Vagina (tissue), 2 donors: ENCODE results near the gene TNRC6B. TPM values are rescaled to one million over a fixed set of nuclear protein-coding genes. Genes with fewer than 3 reads are reported as not detected.

ENCODE experiments used
- DNase-seq, 2 donors: peaks; one replicate each; pipeline ENCODE4 v3.0.0-alpha.2; 2017; ENCODE audit errors: extremely low spot score in 2 of 2
- H3K27ac ChIP-seq: fragments of 200-600 bp; sonication (generic); one replicate; pipeline ENCODE4 v1.5.1; 2019
- H3K27me3 ChIP-seq: fragments of 200-600 bp; sonication (generic); one replicate; pipeline ENCODE4 v1.5.1; 2019
- H3K36me3 ChIP-seq, 2 donors: fragments of 200-600 bp; sonication (generic); one replicate each; pipeline ENCODE4 v1.5.1; 2017 to 2019
- H3K4me1 ChIP-seq: fragments of 200-600 bp; sonication (generic); one replicate; pipeline ENCODE4 v1.5.1; 2019
- H3K4me3 ChIP-seq, 2 donors: fragments of 200-600 bp; sonication (generic); 1 replicate in 1 of 2; 2 replicates in 1 of 2; pipeline ENCODE4 v1.5.1; 2016 to 2019
- H3K9me3 ChIP-seq: fragments of 200-600 bp; sonication (generic); one replicate; pipeline ENCODE4 v1.5.1; 2019
- CTCF ChIP-seq, 3 experiments: fragments of 450-650 bp in 2 of 3; fragments of 200-600 bp in 1 of 3; sonication (generic) in 1 of 3; IDR thresholded peaks; one replicate each; pipeline ENCODE4 v1.5.1; 2017 to 2019; ENCODE audit warnings: antibody characterized with exemption in 3 of 3, mild to moderate bottlenecking in 2 of 3, moderate library complexity in 2 of 3
- POLR2A ChIP-seq, 2 donors: fragments of 450-650 bp; IDR thresholded peaks; one replicate each; pipeline ENCODE4 v1.6.1; 2017; ENCODE audit warnings: antibody characterized with exemption in 2 of 2, mild to moderate bottlenecking in 2 of 2, moderate library complexity in 2 of 2
- POLR2AphosphoS5 ChIP-seq, 2 donors: sonication (generic); formaldehyde crosslinking; IDR thresholded peaks; one replicate each; pipeline ENCODE4 v1.9.0; 2017; ENCODE audit warnings: antibody characterized with exemption in 2 of 2, mild to moderate bottlenecking in 2 of 2, low read depth in 1 of 2; ENCODE audit not compliant: insufficient read depth in 1 of 2
- intact Hi-C: fragments of 100-400 bp; cut with DNase I; formaldehyde crosslinking; loops from one replicate; pipeline ENCODE4 v1.15.1; 2023
- total RNA-seq: library from RNA; depleted of rRNA; stranded (reverse); fragments of >200 nt; gene quantifications from one replicate; pipeline ENCODE4 v1.2.3, GENCODE V29; 2016

The TNRC6B gene
- total RNA-seq, 1 donor from 2014 or later: 32.7 TPM

GRCh38 chr22:40213478-40213877, 35.8 kb downstream of the TNRC6B start:
- Histone ChIP-seq H3K4me3 (no peak overlapping the region), H3K27ac (no peak overlapping the region), H3K36me3 (no peaks in the 10 kb centered on the region), H3K9me3 (no peaks in the 10 kb centered on the region), H3K4me1 (peaks cover 70% of the 10 kb centered on the region), H3K27me3 (no peaks in the 10 kb centered on the region)
- intact Hi-C loops: no loop called here
- no peak for DNase-seq
- TF ChIP-seq POLR2AphosphoS5 (IDR thresholded peaks at IDR 0.05; ENCODE audit: insufficient read depth in 1 of 2, low read depth in 1 of 2): no peak
- TF ChIP-seq POLR2A (IDR thresholded peaks at IDR 0.05): no peak
- no peak for TF ChIP-seq CTCF (IDR thresholded peaks at IDR 0.05)

GRCh38 chr22:40215266-40215665, 37.5 kb downstream of the TNRC6B start:
- intact Hi-C loops: no loop called here
- DNase-seq: no peak
- H3K4me1 ChIP-seq: peaks cover 75% of the 10 kb centered on the region

GRCh38 chr22:40216041-40216756, 38.5 kb downstream of the TNRC6B start:
- H3K9me3 ChIP-seq: no peaks in the 10 kb centered on the region
- peaks cover 77% of the 10 kb centered on the region for H3K4me1 ChIP-seq
- no peak overlapping the region for H3K4me3 ChIP-seq
- H3K27me3 ChIP-seq: no peaks in the 10 kb centered on the region
- no peak overlapping the region for H3K27ac ChIP-seq
- DNase-seq: no peak
- intact Hi-C loops: no loop called here
- TF ChIP-seq CTCF (IDR thresholded peaks at IDR 0.05): no peak
- TF ChIP-seq POLR2A (IDR thresholded peaks at IDR 0.05): no peak
- TF ChIP-seq POLR2AphosphoS5 (IDR thresholded peaks at IDR 0.05; ENCODE audit: insufficient read depth in 1 of 2, low read depth in 1 of 2): no peak
- no peaks in the 10 kb centered on the region for H3K36me3 ChIP-seq

More at GRCh38 chr22:40215266-40215665, 37.5 kb downstream of the TNRC6B start:
- Histone ChIP-seq H3K27ac (no peak overlapping the region), H3K27me3 (no peaks in the 10 kb centered on the region), H3K9me3 (no peaks in the 10 kb centered on the region), H3K4me3 (no peak overlapping the region), H3K36me3 (no peaks in the 10 kb centered on the region)
- TF ChIP-seq CTCF (IDR thresholded peaks at IDR 0.05) (no peak), POLR2AphosphoS5 (IDR thresholded peaks at IDR 0.05; ENCODE audit: insufficient read depth in 1 of 2, low read depth in 1 of 2) (no peak), POLR2A (IDR thresholded peaks at IDR 0.05) (no peak)

GRCh38 chr22:40218152-40218551, 40.4 kb downstream of the TNRC6B start:
- TF ChIP-seq POLR2A (IDR thresholded peaks at IDR 0.05): no peak
- TF ChIP-seq POLR2AphosphoS5 (IDR thresholded peaks at IDR 0.05; ENCODE audit: insufficient read depth in 1 of 2, low read depth in 1 of 2): no peak
- TF ChIP-seq CTCF (IDR thresholded peaks at IDR 0.05): no peak
- H3K27me3 ChIP-seq: no peaks in the 10 kb centered on the region
- H3K4me1 ChIP-seq: peaks cover 68% of the 10 kb centered on the region
- H3K27ac ChIP-seq: no peak overlapping the region
- H3K36me3 ChIP-seq: no peaks in the 10 kb centered on the region
- no peak overlapping the region for H3K4me3 ChIP-seq
- intact Hi-C loops: no loop called here
- H3K9me3 ChIP-seq: no peaks in the 10 kb centered on the region
- DNase-seq: no peak

GRCh38 chr22:40218723-40219294, 41.1 kb downstream of the TNRC6B start:
- no peaks in the 10 kb centered on the region for H3K36me3 ChIP-seq
- DNase-seq: no peak
- H3K27ac ChIP-seq: no peak overlapping the region
- no peaks in the 10 kb centered on the region for H3K27me3 ChIP-seq
- H3K4me3 ChIP-seq: no peak overlapping the region
- TF ChIP-seq POLR2AphosphoS5 (IDR thresholded peaks at IDR 0.05; ENCODE audit: insufficient read depth in 1 of 2, low read depth in 1 of 2) (no peak), POLR2A (IDR thresholded peaks at IDR 0.05) (no peak), CTCF (IDR thresholded peaks at IDR 0.05) (no peak)
- no peaks in the 10 kb centered on the region for H3K9me3 ChIP-seq
- intact Hi-C loops: no loop called here
- peaks cover 65% of the 10 kb centered on the region for H3K4me1 ChIP-seq
